ENCODE data around the gene SLC25A10. TPM values are rescaled to one million over a fixed set of nuclear protein-coding genes. Genes with fewer than 3 reads are reported as not detected.
"Not testable (repeated sequence)": the region's sequence is repeated elsewhere in the genome, so short reads cannot be mapped to it uniquely, and the experiment has no call there.

SLC25A10 gene, protein sequence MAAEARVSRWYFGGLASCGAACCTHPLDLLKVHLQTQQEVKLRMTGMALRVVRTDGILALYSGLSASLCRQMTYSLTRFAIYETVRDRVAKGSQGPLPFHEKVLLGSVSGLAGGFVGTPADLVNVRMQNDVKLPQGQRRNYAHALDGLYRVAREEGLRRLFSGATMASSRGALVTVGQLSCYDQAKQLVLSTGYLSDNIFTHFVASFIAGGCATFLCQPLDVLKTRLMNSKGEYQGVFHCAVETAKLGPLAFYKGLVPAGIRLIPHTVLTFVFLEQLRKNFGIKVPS
- 10 to 100 TPM in 1 of 5 donors, 1 to 10 TPM in 4; 5.4 to 12.7 (median 9.5) TPM for polyA plus RNA-seq (ENCODE audit: insufficient read depth in 1 of 5, insufficient read length in 5 of 5, low replicate concordance in 1 of 5)
- long read RNA-seq, donor 1, partial matches to known transcripts = 0 of 4 reads
- long read RNA-seq, donor 1, other reads (novel, unspliced or antisense) = 0 of 4 reads
- long read RNA-seq, donor 2, partial matches to known transcripts = 0 of 1 reads
- long read RNA-seq, donor 2, other reads (novel, unspliced or antisense) = 0 of 1 reads
- long read RNA-seq, donor 3, partial matches to known transcripts = 0 of 4 reads
- long read RNA-seq, donor 3, other reads (novel, unspliced or antisense) = 0 of 4 reads
- long read RNA-seq, donor 4 = 0 reads
- long read RNA-seq, donor 5, partial matches to known transcripts = 0 of 4 reads
- long read RNA-seq, donor 5, other reads (novel, unspliced or antisense) = 0 of 4 reads
- long read RNA-seq, donor 6, partial matches to known transcripts = 0 of 4 reads
- long read RNA-seq, donor 6, other reads (novel, unspliced or antisense) = 0 of 4 reads
- long read RNA-seq, donor 7, transcript SLC25A10-202 (11 exons, 1,885 nt) = major isoform, 7 of 9 reads
- long read RNA-seq, donor 7, partial matches to known transcripts = 0 of 9 reads
- long read RNA-seq, donor 7, other reads (novel, unspliced or antisense) = 0 of 9 reads
- long read RNA-seq, donor 8, partial matches to known transcripts = 0 of 1 reads
- long read RNA-seq, donor 8, other reads (novel, unspliced or antisense) = 0 of 1 reads

DNA sequence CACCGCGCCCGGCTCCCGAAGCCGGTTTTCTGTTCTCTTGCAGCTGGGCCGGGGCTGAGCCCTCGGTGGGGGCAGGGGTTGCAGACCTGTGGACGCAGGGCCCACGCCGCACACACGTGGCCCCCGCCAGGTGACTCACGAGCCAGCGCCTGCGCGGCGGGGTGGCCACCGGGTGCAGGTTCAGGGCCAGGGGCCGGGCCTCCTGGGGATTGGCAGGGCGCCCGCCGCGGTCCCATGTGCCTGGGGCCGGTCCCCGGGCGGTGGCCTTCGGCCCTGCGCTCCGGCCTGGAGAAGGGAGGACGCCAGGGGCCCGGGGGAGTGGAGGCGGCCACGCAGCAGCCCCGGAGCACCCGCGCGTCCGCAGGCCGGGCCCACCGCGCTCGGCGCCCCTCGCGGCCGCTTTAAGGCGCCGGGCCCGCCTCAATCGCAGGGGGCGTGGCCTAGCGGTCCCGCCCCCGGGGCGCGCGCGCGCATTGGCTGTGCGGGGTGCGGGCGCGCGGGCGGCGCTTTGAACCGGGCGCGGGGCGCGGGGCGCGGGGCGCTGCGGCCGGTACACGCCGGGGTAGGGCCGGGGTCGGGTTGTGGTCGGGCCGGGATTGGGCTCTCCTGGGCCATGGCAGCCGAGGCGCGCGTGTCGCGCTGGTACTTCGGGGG, at the start of gene SLC25A10:
Gene SLC25A10 (plus strand): TSS at position 471 of the 654 bp plus-strand sequence. CDS start 143 bp downstream, at position 614.
- peak; percentile 68 to 70 for DNase-seq

- no peak for DNase-seq
These were observed 48.0 kb upstream of the SLC25A10 start for GRCh38 chr17:81664051-81664470.

GRCh38 chr17:81665205-81666091, 46.6 kb upstream of the SLC25A10 start:
- DNase-seq = no peak

DNA sequence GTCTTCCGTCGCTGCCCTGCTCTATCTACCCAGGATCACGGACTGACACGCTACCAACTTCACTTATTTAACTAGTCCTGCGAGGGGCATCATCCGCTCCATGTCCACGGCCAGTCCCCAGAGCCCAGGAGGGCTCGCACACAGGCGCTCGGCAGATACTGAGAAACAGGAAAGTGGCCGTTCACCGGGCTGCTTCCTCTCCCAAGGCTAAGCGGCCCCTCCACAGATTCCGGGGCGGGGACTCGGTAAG, 46.1 kb upstream of the SLC25A10 start:
- DNase-seq = no peak

DNA sequence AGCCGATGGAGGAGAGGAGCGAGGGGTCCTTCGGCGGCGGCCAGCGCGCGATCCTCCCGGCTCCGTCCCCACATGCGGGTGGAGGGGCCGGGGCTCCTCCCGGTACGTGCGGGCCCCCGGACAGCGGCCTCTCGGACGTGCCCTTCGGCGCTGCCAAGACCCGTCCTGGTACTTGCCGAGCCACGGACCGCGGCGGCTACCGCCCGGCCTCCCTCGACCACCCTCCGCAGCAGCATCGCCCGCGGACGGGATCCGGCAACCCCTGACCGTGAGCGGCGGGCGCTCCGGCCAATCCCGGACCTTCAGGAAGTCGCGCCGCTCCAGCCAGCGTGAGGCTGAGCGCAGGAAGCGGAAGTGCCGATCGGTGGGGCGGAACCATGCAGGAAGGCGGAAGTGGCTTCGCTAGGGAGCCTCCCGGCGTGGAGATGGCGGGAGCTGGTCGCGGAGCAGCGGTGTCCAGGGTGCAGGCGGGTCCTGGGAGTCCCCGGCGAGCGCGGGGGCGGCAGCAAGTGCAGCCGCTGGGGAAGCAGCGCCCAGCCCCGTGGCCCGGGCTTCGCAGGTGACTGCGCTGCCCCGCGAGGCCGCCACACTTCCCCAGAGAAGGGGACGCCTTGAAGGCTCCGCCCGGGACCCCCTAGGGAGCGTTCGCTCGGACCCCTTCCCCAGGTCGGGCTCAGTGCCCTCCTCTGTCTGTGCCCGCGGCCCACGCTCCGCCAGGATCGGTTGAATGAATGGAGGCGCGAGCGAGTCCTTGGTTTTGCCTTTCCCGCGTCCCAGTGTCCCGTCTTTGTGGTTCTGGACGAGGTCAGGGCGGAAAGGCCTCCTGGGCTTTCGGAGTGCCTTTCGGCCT, 45.5 kb upstream of the SLC25A10 start, which contains the start of the genes CCDC137 and OXLD1:
Gene CCDC137 (plus strand): TSS at position 396 of the 850 bp plus-strand sequence. CDS start 30 bp downstream, at position 426.
Gene OXLD1 (minus strand): TSS at position 264 of the 850 bp plus-strand sequence. CDS start 28 bp downstream, at position 236.
- peak; percentile 92 for DNase-seq

GRCh38 chr17:81667754-81668153, 44.3 kb upstream of the SLC25A10 start:
- no peak for DNase-seq

DNA sequence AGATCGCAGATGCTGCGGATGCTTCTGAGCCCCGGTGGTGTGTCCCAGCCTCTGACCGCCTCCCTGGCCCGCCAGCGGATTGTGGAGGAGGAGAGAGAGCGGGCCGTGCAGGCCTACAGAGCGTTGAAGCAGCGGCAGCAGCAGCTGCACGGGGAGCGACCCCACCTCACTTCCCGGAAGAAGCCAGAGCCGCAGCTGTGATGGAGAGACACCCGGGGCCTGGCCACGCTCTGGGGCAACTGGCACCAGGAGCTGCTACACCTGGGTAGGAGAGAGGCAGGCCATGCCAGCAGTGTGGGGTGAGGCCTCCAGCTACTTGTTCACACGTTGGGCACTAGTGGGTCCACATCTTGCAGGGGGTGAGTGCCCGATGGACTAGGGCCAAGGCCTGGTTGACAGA, 39.6 kb upstream of the SLC25A10 start:
- DNase-seq = no peak

DNA sequence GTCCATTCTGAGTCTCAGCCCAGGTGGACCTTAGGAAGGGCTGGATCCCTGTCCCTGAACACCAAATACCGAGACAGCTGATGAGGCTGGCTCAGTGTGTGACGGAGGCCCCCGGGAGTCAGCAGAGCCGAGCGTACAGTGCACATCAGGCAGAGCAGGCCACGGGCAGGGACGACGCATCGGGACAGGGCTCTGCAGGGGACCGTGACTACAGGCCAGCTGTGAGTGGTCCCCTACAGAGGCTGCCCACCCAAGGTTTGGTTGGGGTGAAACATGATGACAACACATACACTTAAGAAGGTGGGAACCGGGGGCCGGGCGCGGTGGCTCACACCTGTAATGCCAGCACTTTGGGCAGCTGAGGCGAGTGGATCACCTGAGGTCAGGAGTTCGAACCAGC, 39.1 kb upstream of the SLC25A10 start:
- no peak for DNase-seq

GRCh38 chr17:81673561-81674258, 38.4 kb upstream of the SLC25A10 start:
- DNase-seq = no peak

GRCh38 chr17:81675515-81676221, 36.4 kb upstream of the SLC25A10 start:
- not testable (repeated sequence) for DNase-seq

DNA sequence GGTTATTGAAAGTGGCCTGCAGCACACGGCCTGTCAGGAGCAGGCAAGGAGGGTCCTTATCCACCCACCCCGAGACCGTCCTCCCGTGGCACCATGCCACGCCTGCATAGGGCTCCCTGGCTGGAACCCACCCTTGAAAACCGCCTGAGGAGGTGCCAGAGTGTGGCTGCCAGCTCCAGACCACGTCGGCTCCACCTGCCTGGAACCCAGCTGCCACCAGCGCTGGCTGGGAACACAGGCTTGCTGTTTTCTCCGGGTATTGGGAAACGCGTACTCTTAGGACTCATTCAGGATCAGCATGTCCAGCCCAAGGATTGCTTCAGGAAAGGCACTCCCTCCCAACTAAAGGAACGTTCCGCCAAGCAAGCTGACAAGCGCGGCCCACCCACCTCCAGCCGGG, 35.2 kb upstream of the SLC25A10 start:
- no peak for DNase-seq

- no peak for DNase-seq
These were observed 31.9 kb upstream of the SLC25A10 start for GRCh38 chr17:81680150-81680549.

GRCh38 chr17:81681672-81682071, 30.4 kb upstream of the SLC25A10 start:
- no peak for DNase-seq

DNA sequence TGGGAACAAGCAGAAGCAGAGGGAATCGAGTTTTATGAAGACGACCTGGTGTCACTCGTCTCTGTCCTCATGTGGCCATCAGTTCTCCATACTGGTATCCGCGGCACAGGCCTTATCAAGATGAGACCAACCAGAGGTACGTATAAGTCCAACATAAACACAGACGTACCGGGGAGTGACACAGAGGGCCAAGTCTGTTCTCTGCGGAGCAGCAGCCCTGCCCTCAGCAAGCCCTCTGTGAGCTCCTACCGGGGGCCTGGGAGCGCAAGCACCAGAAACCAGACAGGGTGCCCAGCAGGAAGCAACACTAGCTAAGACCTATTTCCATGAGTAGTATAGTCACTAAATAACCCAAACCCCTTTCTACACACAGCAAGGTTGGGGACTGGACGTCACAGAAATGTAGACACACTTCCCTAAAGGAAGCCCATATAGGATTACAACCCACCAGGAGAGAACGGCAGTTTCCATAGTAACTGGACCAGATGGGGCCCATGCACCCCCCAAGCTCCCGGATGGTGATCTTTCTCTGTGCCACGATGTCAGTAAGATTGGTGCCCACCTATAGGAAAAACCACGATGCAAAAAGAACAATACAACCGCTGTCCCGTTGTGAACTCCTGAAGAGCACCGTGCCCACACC, 29.4 kb upstream of the SLC25A10 start:
- no peak for DNase-seq

GRCh38 chr17:81683208-81683583, 28.9 kb upstream of the SLC25A10 start:
- DNase-seq = no peak

DNA sequence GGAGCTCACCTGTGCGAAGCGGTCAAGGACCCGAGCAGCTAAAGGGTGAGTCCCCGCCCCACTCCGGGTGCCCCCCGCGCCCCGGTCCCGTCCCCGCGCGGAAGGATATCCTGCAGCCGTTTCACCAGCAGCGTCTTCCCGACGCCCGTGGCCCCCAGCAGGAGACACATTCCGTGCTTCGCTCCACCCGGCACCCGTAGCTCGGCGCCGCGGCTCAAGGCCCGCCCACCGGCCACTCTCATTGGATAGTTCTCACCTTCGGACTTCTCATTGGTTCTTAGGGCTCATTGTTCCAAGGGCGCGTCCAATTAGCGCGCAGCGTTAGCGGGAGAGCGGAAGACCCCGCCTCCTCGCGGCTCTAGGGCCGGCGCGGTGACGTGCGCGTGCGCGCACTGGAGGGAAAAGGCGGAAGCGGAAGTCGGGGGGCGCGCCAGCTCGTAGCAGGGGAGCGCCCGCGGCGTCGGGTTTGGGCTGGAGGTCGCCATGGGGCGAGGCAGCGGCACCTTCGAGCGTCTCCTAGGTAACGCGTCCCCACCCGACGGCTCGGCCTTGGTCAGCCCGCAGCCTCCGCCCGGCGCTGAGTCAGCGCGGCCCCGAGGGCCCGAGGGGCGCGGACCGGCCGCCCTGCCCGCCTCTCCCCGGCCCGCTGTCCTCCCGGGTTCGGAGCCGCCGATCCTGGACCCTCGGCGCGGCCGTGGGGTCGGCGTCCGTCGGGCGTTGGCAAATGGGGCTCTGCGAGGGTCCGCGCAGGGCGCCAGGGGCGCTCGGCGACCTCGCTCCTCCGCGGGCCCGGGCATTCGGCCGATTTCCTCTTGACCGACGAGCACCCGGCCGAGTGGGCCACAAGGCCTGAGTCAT, 28.3 kb upstream of the SLC25A10 start, which contains the start of the genes ARL16 and HGS:
Gene ARL16 (minus strand): TSS at position 214 of the 858 bp plus-strand sequence. CDS start 44 bp downstream, at position 170.
Gene HGS (plus strand): TSS at position 428 of the 858 bp plus-strand sequence. CDS start 56 bp downstream, at position 484.
- DNase-seq = peak; percentile 99 to 100
